ENCODE data around the gene FOXK1.

The FOXK1 gene

GRCh38 chr7:4725014-4725849 is 43.1 kb downstream of the FOXK1 start:
- DNase-seq, result peak; percentile 63

GRCh38 chr7:4725850-4726450 is 43.9 kb downstream of the FOXK1 start:
- DNase-seq, result no peak

- DNase-seq, result no peak
Measured at GRCh38 chr7:4726566-4726965, 44.5 kb downstream of the FOXK1 start.

- no peak for DNase-seq
Measured at GRCh38 chr7:4727914-4728705, 46.0 kb downstream of the FOXK1 start.

- no peak for DNase-seq
Measured at GRCh38 chr7:4729266-4729665, 47.2 kb downstream of the FOXK1 start.

GRCh38 chr7:4730276-4730675 is 48.2 kb downstream of the FOXK1 start:
- no peak for DNase-seq

- no peak for DNase-seq
Measured at GRCh38 chr7:4730971-4731370, 48.9 kb downstream of the FOXK1 start.

- DNase-seq, result no peak
Measured at GRCh38 chr7:4731803-4732202, 49.7 kb downstream of the FOXK1 start.

GRCh38 chr7:4733936-4734528 is 51.9 kb downstream of the FOXK1 start:
- no peak for DNase-seq

GRCh38 chr7:4734587-4735345 is 52.7 kb downstream of the FOXK1 start:
- no peak for DNase-seq

- no peak for DNase-seq
Measured at GRCh38 chr7:4737300-4737699, 55.2 kb downstream of the FOXK1 start.

- peak; percentile 45 for DNase-seq
Measured at GRCh38 chr7:4738711-4739527, 56.8 kb downstream of the FOXK1 start.

- DNase-seq, result peak; percentile 20
Measured at GRCh38 chr7:4739528-4739992, 57.5 kb downstream of the FOXK1 start.

GRCh38 chr7:4740796-4741195 is 58.7 kb downstream of the FOXK1 start:
- DNase-seq, result no peak

- no peak for DNase-seq
Measured at GRCh38 chr7:4742051-4742573, 60.0 kb downstream of the FOXK1 start.

GRCh38 chr7:4742852-4743251 is 60.8 kb downstream of the FOXK1 start:
- DNase-seq, result no peak

GRCh38 chr7:4744391-4745264 is 62.5 kb downstream of the FOXK1 start:
- peak; percentile 71 for DNase-seq

- DNase-seq, result no peak
Measured at GRCh38 chr7:4745265-4745919, 63.3 kb downstream of the FOXK1 start.
